ENCODE results near the gene NDOR1. TPM values are rescaled to one million over a fixed set of nuclear protein-coding genes. Genes with fewer than 3 reads are reported as not detected.
"Not testable (repeated sequence)": the region's sequence is repeated elsewhere in the genome, so short reads cannot be mapped to it uniquely, and the experiment has no call there.

NDOR1 gene
- total RNA-seq, 1 donor from 2014 or later: 40.2 TPM

- H3K27me3 Mint-ChIP-seq (ENCODE audit: low read depth): peaks cover 3% of the 10 kb centered on the region
- no peak overlapping the region for H3K27ac Mint-ChIP-seq
- peaks cover 2% of the 10 kb centered on the region for H3K4me1 Mint-ChIP-seq (ENCODE audit: low read depth)
- DNase-seq (ENCODE audit: low spot score): no peak
- intact Hi-C loops (cut with micrococcal nuclease): no loop called here
- H3K4me3 Mint-ChIP-seq (ENCODE audit: low read depth): no peak overlapping the region
- H3K9me3 Mint-ChIP-seq: no peaks in the 10 kb centered on the region
- H3K36me3 Mint-ChIP-seq (ENCODE audit: low read depth): no peaks in the 10 kb centered on the region
Observed at GRCh38 chr9:137232510-137232909, 27.0 kb downstream of the NDOR1 start.

- no peaks in the 10 kb centered on the region for H3K9me3 Mint-ChIP-seq
- no peak overlapping the region for H3K27ac Mint-ChIP-seq
- intact Hi-C loops (cut with micrococcal nuclease): no loop called here
- H3K27me3 Mint-ChIP-seq (ENCODE audit: low read depth): peaks cover 3% of the 10 kb centered on the region
- no peaks in the 10 kb centered on the region for H3K36me3 Mint-ChIP-seq (ENCODE audit: low read depth)
- no peak overlapping the region for H3K4me3 Mint-ChIP-seq (ENCODE audit: low read depth)
- no peak for DNase-seq (ENCODE audit: low spot score)
- H3K4me1 Mint-ChIP-seq (ENCODE audit: low read depth): no peaks in the 10 kb centered on the region
Observed at GRCh38 chr9:137233143-137233980, 27.9 kb downstream of the NDOR1 start.

GRCh38 chr9:137234055-137234697 is 28.7 kb downstream of the NDOR1 start:
- Mint-ChIP-seq H3K4me1 (ENCODE audit: low read depth) (peaks cover 4% of the 10 kb centered on the region), H3K27ac (no peak overlapping the region), H3K36me3 (ENCODE audit: low read depth) (no peaks in the 10 kb centered on the region), H3K4me3 (ENCODE audit: low read depth) (no peak overlapping the region), H3K9me3 (no peaks in the 10 kb centered on the region), H3K27me3 (ENCODE audit: low read depth) (peaks cover 3% of the 10 kb centered on the region)
- DNase-seq (ENCODE audit: low spot score): no peak
- intact Hi-C loops (cut with micrococcal nuclease): no loop called here

GRCh38 chr9:137234758-137235423 is 29.4 kb downstream of the NDOR1 start:
- Mint-ChIP-seq H3K9me3 (no peaks in the 10 kb centered on the region), H3K4me1 (ENCODE audit: low read depth) (peaks cover 4% of the 10 kb centered on the region), H3K36me3 (ENCODE audit: low read depth) (no peaks in the 10 kb centered on the region), H3K27me3 (ENCODE audit: low read depth) (peaks cover 3% of the 10 kb centered on the region), H3K27ac (no peak overlapping the region), H3K4me3 (ENCODE audit: low read depth) (no peak overlapping the region)
- intact Hi-C loops (cut with micrococcal nuclease): loop anchor here (5.0 kb wide), 3 partner anchors 48 to 188 kb away; partner anchors contain the start of genes ANAPC2, MAN1B1, NPDC1 and SSNA1
- no peak for DNase-seq (ENCODE audit: low spot score)

- intact Hi-C loops (cut with micrococcal nuclease): loop anchor here (5.0 kb wide), 3 partner anchors 48 to 188 kb away; partner anchors contain the start of genes ANAPC2, MAN1B1, NPDC1 and SSNA1
- Mint-ChIP-seq H3K27me3 (ENCODE audit: low read depth) (peaks cover 3% of the 10 kb centered on the region), H3K4me3 (ENCODE audit: low read depth) (no peak overlapping the region), H3K9me3 (no peaks in the 10 kb centered on the region), H3K4me1 (ENCODE audit: low read depth) (peaks cover 4% of the 10 kb centered on the region), H3K36me3 (ENCODE audit: low read depth) (no peaks in the 10 kb centered on the region), H3K27ac (no peak overlapping the region)
- DNase-seq (ENCODE audit: low spot score): no peak
Observed at GRCh38 chr9:137235424-137236237, 30.1 kb downstream of the NDOR1 start.

GRCh38 chr9:137236238-137236935 is 30.9 kb downstream of the NDOR1 start:
- no peak overlapping the region for H3K27ac Mint-ChIP-seq
- no peak overlapping the region for H3K4me3 Mint-ChIP-seq (ENCODE audit: low read depth)
- H3K9me3 Mint-ChIP-seq: no peaks in the 10 kb centered on the region
- peaks cover 5% of the 10 kb centered on the region for H3K36me3 Mint-ChIP-seq (ENCODE audit: low read depth)
- DNase-seq (ENCODE audit: low spot score): peak; percentile 83
- peaks cover 4% of the 10 kb centered on the region for H3K4me1 Mint-ChIP-seq (ENCODE audit: low read depth)
- intact Hi-C loops (cut with micrococcal nuclease): loop anchor here (5.0 kb wide), 3 partner anchors 49 to 189 kb away; partner anchors contain the start of genes ANAPC2, MAN1B1, NPDC1 and SSNA1
- peaks cover 3% of the 10 kb centered on the region for H3K27me3 Mint-ChIP-seq (ENCODE audit: low read depth)

- Mint-ChIP-seq H3K4me1 (ENCODE audit: low read depth) (peaks cover 4% of the 10 kb centered on the region), H3K27ac (no peak overlapping the region), H3K27me3 (ENCODE audit: low read depth) (peaks cover 3% of the 10 kb centered on the region), H3K9me3 (no peaks in the 10 kb centered on the region), H3K36me3 (ENCODE audit: low read depth) (peaks cover 6% of the 10 kb centered on the region), H3K4me3 (ENCODE audit: low read depth) (no peak overlapping the region)
- intact Hi-C loops (cut with micrococcal nuclease): loop anchor here (5.0 kb wide), 3 partner anchors 50 to 190 kb away; partner anchors contain the start of genes ANAPC2, MAN1B1, NPDC1 and SSNA1
- DNase-seq (ENCODE audit: low spot score): no peak
Observed at GRCh38 chr9:137236936-137237421, 31.5 kb downstream of the NDOR1 start.

- Mint-ChIP-seq H3K4me1 (ENCODE audit: low read depth) (peaks cover 12% of the 10 kb centered on the region), H3K27ac (no peak overlapping the region), H3K36me3 (ENCODE audit: low read depth) (peaks cover 17% of the 10 kb centered on the region), H3K27me3 (ENCODE audit: low read depth) (peaks cover 3% of the 10 kb centered on the region), H3K4me3 (ENCODE audit: low read depth) (no peak overlapping the region), H3K9me3 (no peaks in the 10 kb centered on the region)
- intact Hi-C loops (cut with micrococcal nuclease): loop anchor here (5.0 kb wide), 3 partner anchors 51 to 191 kb away; partner anchors contain the start of genes ANAPC2, MAN1B1, NPDC1 and SSNA1
- no peak for DNase-seq (ENCODE audit: low spot score)
Observed at GRCh38 chr9:137237759-137238726, 32.5 kb downstream of the NDOR1 start.

GRCh38 chr9:137239541-137240200 is 34.2 kb downstream of the NDOR1 start:
- intact Hi-C loops (cut with micrococcal nuclease): loop anchor here (5.0 kb wide), 4 partner anchors 52 to 192 kb away; partner anchors contain the start of genes ANAPC2, MAN1B1, NPDC1 and SSNA1
- Mint-ChIP-seq H3K36me3 (ENCODE audit: low read depth) (peaks cover 27% of the 10 kb centered on the region), H3K4me1 (ENCODE audit: low read depth) (peaks cover 14% of the 10 kb centered on the region), H3K27ac (peak overlapping the region; percentile 46), H3K4me3 (ENCODE audit: low read depth) (peak overlapping the region; percentile 79)
- DNase-seq (ENCODE audit: low spot score); H3K9me3 Mint-ChIP-seq; H3K27me3 Mint-ChIP-seq (ENCODE audit: low read depth): not testable (repeated sequence)

GRCh38 chr9:137240318-137240840 is 34.9 kb downstream of the NDOR1 start:
- DNase-seq (ENCODE audit: low spot score): no peak
- peak overlapping the region; percentile 79 for H3K4me3 Mint-ChIP-seq (ENCODE audit: low read depth)
- H3K9me3 Mint-ChIP-seq: no peaks in the 10 kb centered on the region
- peak overlapping the region; percentile 46 for H3K27ac Mint-ChIP-seq
- intact Hi-C loops (cut with micrococcal nuclease): loop anchor here (5.0 kb wide), 1 partner anchor 113 kb away; no protein-coding TSS in a partner anchor
- H3K4me1 Mint-ChIP-seq (ENCODE audit: low read depth): peaks cover 14% of the 10 kb centered on the region
- H3K27me3 Mint-ChIP-seq (ENCODE audit: low read depth): no peaks in the 10 kb centered on the region
- peaks cover 27% of the 10 kb centered on the region for H3K36me3 Mint-ChIP-seq (ENCODE audit: low read depth)
